Spleen (tissue), 11 donors: ENCODE data around the gene EPHA8. TPM values are rescaled to one million over a fixed set of nuclear protein-coding genes. Genes with fewer than 3 reads are reported as not detected.

Experiments used
- DNase-seq: peaks from one replicate; pipeline ENCODE4 v3.0.0-alpha.2; 2020
- H3K27ac ChIP-seq, 8 donors: fragments of 200-600 bp; sonication (generic) in 7 of 8; 1 replicate in 4 of 8; 2 replicates in 4 of 8; pipeline versions ENCODE4 v1.5.0 to v1.8.0; 2016 to 2021; ENCODE audit warnings: inconsistent platforms in 4 of 8, mild to moderate bottlenecking in 4 of 8, moderate library complexity in 1 of 8
- H3K27me3 ChIP-seq, 7 donors: fragments of 200-600 bp; sonication (generic) in 6 of 7; replicated peaks in 1 of 7; 1 replicate in 4 of 7; 2 replicates in 3 of 7; pipeline versions ENCODE4 v1.5.0 to v1.8.0; 2016 to 2021; ENCODE audit warnings: inconsistent platforms in 3 of 7, mild to moderate bottlenecking in 1 of 7
- H3K36me3 ChIP-seq, 6 donors: fragments of 200-600 bp; sonication (generic) in 5 of 6; 1 replicate in 4 of 6; 2 replicates in 2 of 6; pipeline versions ENCODE4 v1.5.0 to v1.8.0; 2016 to 2021; ENCODE audit warnings: inconsistent platforms in 2 of 6
- H3K4me1 ChIP-seq, 6 donors: fragments of 200-600 bp; sonication (generic) in 5 of 6; 1 replicate in 3 of 6; 2 replicates in 3 of 6; pipeline versions ENCODE4 v1.5.0 to v1.8.0; 2016 to 2021; ENCODE audit warnings: inconsistent platforms in 3 of 6
- H3K4me3 ChIP-seq, 8 donors: fragments of 200-600 bp; sonication (generic) in 7 of 8; 1 replicate in 4 of 8; 2 replicates in 4 of 8; pipeline versions ENCODE4 v1.5.0 to v1.8.0; 2016 to 2021; ENCODE audit warnings: inconsistent platforms in 4 of 8, mild to moderate bottlenecking in 4 of 8, moderate library complexity in 2 of 8
- H3K9me3 ChIP-seq, 8 donors: fragments of 200-600 bp; sonication (generic) in 7 of 8; 1 replicate in 4 of 8; 2 replicates in 4 of 8; pipeline versions ENCODE4 v1.5.0 to v1.8.0; 2016 to 2021; ENCODE audit warnings: inconsistent platforms in 4 of 8
- CTCF ChIP-seq, 11 experiments: fragments of 200-600 bp in 7 of 11; fragments of 450-650 bp in 4 of 11; sonication (generic) in 4 of 11; IDR thresholded peaks in 8 of 11; conservative IDR thresholded peaks in 3 of 11; 1 replicate in 7 of 11; 2 replicates in 4 of 11; pipeline versions ENCODE4 v1.4.0 to v1.8.0; 2016 to 2021; ENCODE audit warnings: antibody characterized with exemption in 11 of 11, inconsistent platforms in 4 of 11, mild to moderate bottlenecking in 1 of 11
- POLR2A ChIP-seq, 3 donors: fragments of 450-650 bp; IDR thresholded peaks; one replicate each; pipeline ENCODE4 v1.5.1; 2017; ENCODE audit warnings: antibody characterized with exemption in 3 of 3, mild to moderate bottlenecking in 1 of 3
- POLR2AphosphoS5 ChIP-seq, 3 donors: sonication (generic); formaldehyde crosslinking; IDR thresholded peaks; one replicate each; pipeline ENCODE4 v1.5.1; 2017; ENCODE audit warnings: antibody characterized with exemption in 3 of 3
- WGBS, 5 donors: extraction: QIAGEN DNeasy Blood & Tissue Kit in 3 of 5; methylation state at CpG; one replicate each; pipeline versions ENCODE4 v1.1.5 to v1.1.7; 2013 to 2018; 5-methylcytosine and 5-hydroxymethylcytosine counted together
- intact Hi-C: fragments of 100-400 bp; cut with DNase I; formaldehyde crosslinking; loops from one replicate; pipeline ENCODE4 v1.15.0; 2023; ENCODE audit warnings: low total_unique reads
- polyA plus RNA-seq, 3 donors: library from polyadenylated mRNA; stranded (reverse); fragments of 200-250 nt; gene quantifications; one replicate each; pipeline ENCODE4 v1.2.1, GENCODE V29; 2013
- total RNA-seq, 7 donors: library from RNA; depleted of rRNA in 3 of 7; stranded (reverse); fragments of >200 nt in 3 of 7; fragmentation: NEBNext Ultra II Directional in 4 of 7; extraction: Animal tissue kit (Norgen Biotek cat#: 25700) in 4 of 7; gene quantifications; one replicate each; pipeline versions ENCODE4 v1.1.0 to v1.2.1, GENCODE V29; 2016 to 2021
- donor health status: healthy with polysubstance abuse.
- donor health status: DM: no; HTN: no; CAD: no; lungs with moderate emphysema.
- donor health status: DM: no; HTN: no; CAD: no.
- donor health status: Bipolar disorder and iron deficiency.
- donor health status: healthy.
- donor health status: DM: no; HTN: no; CAD: no.
- donor health status: DM: yes; HTN: yes; CAD: no.

The EPHA8 gene
- total and polyA plus RNA-seq, 10 donors = 0.30 to 9.2 (median 4.9) TPM

- intact Hi-C loops = no loop called here
- H3K4me1 ChIP-seq = peaks cover 0 to 12% (median 0%) of the 10 kb centered on the region in 6 donors
- no peak overlapping the region for H3K27ac ChIP-seq
- DNase-seq = no peak
- H3K4me3 ChIP-seq = no peak overlapping the region
- TF ChIP-seq POLR2AphosphoS5 (IDR thresholded peaks at IDR 0.05) (no peak), POLR2A (IDR thresholded peaks at IDR 0.05) (no peak), CTCF (IDR thresholded peaks at IDR 0.05 in 8 of 11, conservative IDR thresholded peaks at IDR 0.05 in 3 of 11) (no peak)
- H3K27me3 ChIP-seq = peaks cover 0 to 42% (median 7%) of the 10 kb centered on the region in 7 donors
- H3K36me3 ChIP-seq = no peaks in the 10 kb centered on the region
- WGBS, 5 donors = 80 to 91% (median 86%) methylated on average over 12 of the region's 12 CpGs
- no peaks in the 10 kb centered on the region for H3K9me3 ChIP-seq
These were observed 18.7 kb upstream of the EPHA8 start for GRCh38 chr1:22544606-22545005.

GRCh38 chr1:22545141-22545540 is 18.1 kb upstream of the EPHA8 start:
- no peaks in the 10 kb centered on the region for H3K36me3 ChIP-seq
- DNase-seq = no peak
- peaks cover 0 to 47% (median 7%) of the 10 kb centered on the region in 7 donors for H3K27me3 ChIP-seq
- no peak overlapping the region for H3K27ac ChIP-seq
- H3K4me3 ChIP-seq = no peak overlapping the region
- no peak for TF ChIP-seq CTCF (IDR thresholded peaks at IDR 0.05 in 8 of 11, conservative IDR thresholded peaks at IDR 0.05 in 3 of 11)
- TF ChIP-seq POLR2AphosphoS5 (IDR thresholded peaks at IDR 0.05) = no peak
- no peak for TF ChIP-seq POLR2A (IDR thresholded peaks at IDR 0.05)
- H3K9me3 ChIP-seq = no peaks in the 10 kb centered on the region
- WGBS, 5 donors = 76 to 82% (median 80%) methylated on average over 13 of the region's 13 CpGs
- peaks cover 0 to 6% (median 0%) of the 10 kb centered on the region in 6 donors for H3K4me1 ChIP-seq
- intact Hi-C loops = no loop called here

GRCh38 chr1:22547186-22547817 is 16.0 kb upstream of the EPHA8 start:
- WGBS, 5 donors = 73 to 85% (median 78%) methylated on average over 6 of the region's 6 CpGs
- no peak overlapping the region for H3K27ac ChIP-seq
- TF ChIP-seq POLR2A (IDR thresholded peaks at IDR 0.05) (no peak), POLR2AphosphoS5 (IDR thresholded peaks at IDR 0.05) (no peak), CTCF (IDR thresholded peaks at IDR 0.05 in 8 of 11, conservative IDR thresholded peaks at IDR 0.05 in 3 of 11) (no peak)
- intact Hi-C loops = no loop called here
- H3K27me3 ChIP-seq = peaks cover 0 to 69% (median 7%) of the 10 kb centered on the region in 7 donors
- H3K4me3 ChIP-seq = no peak overlapping the region
- H3K4me1 ChIP-seq = no peaks in the 10 kb centered on the region
- no peaks in the 10 kb centered on the region for H3K36me3 ChIP-seq
- DNase-seq = no peak
- H3K9me3 ChIP-seq = no peaks in the 10 kb centered on the region

GRCh38 chr1:22547818-22548462 is 15.3 kb upstream of the EPHA8 start:
- Histone ChIP-seq H3K36me3 (no peaks in the 10 kb centered on the region), H3K4me1 (peaks cover 0 to 5% (median under 1%) of the 10 kb centered on the region in 6 donors), H3K9me3 (no peaks in the 10 kb centered on the region), H3K27me3 (peaks cover 0 to 75% (median 11%) of the 10 kb centered on the region in 7 donors), H3K4me3 (no peak overlapping the region), H3K27ac (no peak overlapping the region)
- TF ChIP-seq POLR2AphosphoS5 (IDR thresholded peaks at IDR 0.05) (no peak), CTCF (IDR thresholded peaks at IDR 0.05 in 8 of 11, conservative IDR thresholded peaks at IDR 0.05 in 3 of 11) (no peak)
- WGBS, 5 donors = 23 to 34% (median 26%) methylated on average over 12 of the region's 12 CpGs
- no peak for DNase-seq
- intact Hi-C loops = no loop called here
